Measurements from ENCODE around the gene WDR62. TPM values are rescaled to one million over a fixed set of nuclear protein-coding genes. Genes with fewer than 3 reads are reported as not detected.

WDR62 gene
- total RNA-seq, 2 experiments from 2014 or later: 44.5 to 60.2 TPM

DNA sequence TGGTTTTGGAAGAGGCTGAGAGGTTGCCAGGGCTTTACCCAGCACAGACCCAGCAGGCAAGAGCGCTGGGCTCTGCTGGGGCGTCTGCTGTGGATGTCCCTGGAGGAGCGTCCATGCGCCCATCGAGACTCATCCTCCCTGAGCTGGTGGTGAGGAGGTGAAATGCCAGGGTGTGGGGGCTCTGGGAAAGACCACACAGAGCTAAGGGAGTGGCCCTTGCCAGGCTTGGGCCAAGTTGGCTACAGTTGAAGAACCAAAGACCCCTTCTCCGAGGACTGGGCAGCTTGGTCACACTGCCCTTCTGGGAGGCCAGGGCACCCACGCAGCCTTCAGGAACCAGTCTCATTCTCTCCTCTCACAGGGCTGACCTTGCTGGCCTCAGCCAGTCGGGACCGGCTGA lies 31.6 kb downstream of the WDR62 start:
- Histone ChIP-seq H3K27ac (ENCODE audit: low read depth, low read length, poor library complexity, severe bottlenecking) (no peak overlapping the region), H3K4me3 (ENCODE audit: low read depth, low read length, poor library complexity, severe bottlenecking) (no peak overlapping the region), H2AFZ (ENCODE audit: low read length) (no peak overlapping the region), H3K4me2 (ENCODE audit: low read length) (no peak overlapping the region), H4K20me1 (ENCODE audit: insufficient read depth, low read length) (no peaks in the 10 kb centered on the region), H3K79me2 (ENCODE audit: insufficient read depth, low read depth, low read length) (no peaks in the 10 kb centered on the region), H3K9me3 (ENCODE audit: low read length) (no peaks in the 10 kb centered on the region), H3K4me1 (ENCODE audit: insufficient read depth, low read length, poor library complexity, severe bottlenecking) (no peaks in the 10 kb centered on the region), H3K36me3 (ENCODE audit: insufficient read depth, low read length) (peaks cover 99% of the 10 kb centered on the region), H3K9me2 (ENCODE audit: insufficient read depth, low read length) (no peaks in the 10 kb centered on the region)
- ChIA-PET CTCF (ENCODE audit: unreplicated experiment) (no interaction called here), POLR2A (no interaction called here)
- TF ChIP-seq EZH2phosphoT487 (IDR thresholded peaks at IDR 0.05; ENCODE audit: borderline replicate concordance, low read depth, low read length) (no peak), CTCF (conservative IDR thresholded peaks at IDR 0.05; ENCODE audit: low read length) (no peak)
- intact Hi-C loops (cut with micrococcal nuclease; ENCODE audit: unreplicated experiment): no loop called here
- DNase-seq (ENCODE audit: low spot score): no peak
- BruUV-seq (replicated peaks): no TSS peak

- H3K27ac ChIP-seq (ENCODE audit: low read depth, low read length, poor library complexity, severe bottlenecking): no peak overlapping the region
- no TSS peak for BruUV-seq (replicated peaks)
- CTCF ChIA-PET (ENCODE audit: unreplicated experiment): no interaction called here
These were observed 35.1 kb downstream of the WDR62 start for GRCh38 chr19:36089847-36090246.

More at GRCh38 chr19:36089847-36090246, 35.1 kb downstream of the WDR62 start:
- H4K20me1 ChIP-seq (ENCODE audit: insufficient read depth, low read length): no peaks in the 10 kb centered on the region
- no peak for TF ChIP-seq EZH2phosphoT487 (IDR thresholded peaks at IDR 0.05; ENCODE audit: borderline replicate concordance, low read depth, low read length)
- no peak for TF ChIP-seq CTCF (conservative IDR thresholded peaks at IDR 0.05; ENCODE audit: low read length)
- H3K4me1 ChIP-seq (ENCODE audit: insufficient read depth, low read length, poor library complexity, severe bottlenecking): no peaks in the 10 kb centered on the region
- H3K9me2 ChIP-seq (ENCODE audit: insufficient read depth, low read length): no peaks in the 10 kb centered on the region
- no peak for DNase-seq (ENCODE audit: low spot score)
- H3K79me2 ChIP-seq (ENCODE audit: insufficient read depth, low read depth, low read length): no peaks in the 10 kb centered on the region
- POLR2A ChIA-PET: no interaction called here
- H3K36me3 ChIP-seq (ENCODE audit: insufficient read depth, low read length): peaks cover 98% of the 10 kb centered on the region
- no peak overlapping the region for H2AFZ ChIP-seq (ENCODE audit: low read length)
- intact Hi-C loops (cut with micrococcal nuclease; ENCODE audit: unreplicated experiment): no loop called here
- no peak overlapping the region for H3K4me2 ChIP-seq (ENCODE audit: low read length)
- no peak overlapping the region for H3K4me3 ChIP-seq (ENCODE audit: low read depth, low read length, poor library complexity, severe bottlenecking)
- no peaks in the 10 kb centered on the region for H3K9me3 ChIP-seq (ENCODE audit: low read length)

All from OCI-LY7 (cell line).